Osteoblast (primary cell): ENCODE measurements around the gene KBTBD3. TPM values are rescaled to one million over a fixed set of nuclear protein-coding genes. Genes with fewer than 3 reads are reported as not detected.

ENCODE experiments used
- DNase-seq: peaks from one replicate; pipeline ENCODE4 v3.0.0; 2011; ENCODE audit warnings: low spot score, mixed read lengths; ENCODE audit not compliant: insufficient read length; ENCODE audit errors: missing footprints
- H2AFZ ChIP-seq: 2 replicates; pipeline ENCODE4 v1.6.0; 2011; ENCODE audit warnings: mild to moderate bottlenecking, low read length
- H3K27ac ChIP-seq: 2 replicates; pipeline ENCODE4 v1.5.1; 2011; ENCODE audit warnings: mild to moderate bottlenecking, low read depth, low read length, moderate library complexity
- H3K27me3 ChIP-seq: 2 replicates; pipeline ENCODE4 v1.6.0; 2012; ENCODE audit warnings: mild to moderate bottlenecking, control low read depth, inconsistent platforms, low read length, moderate library complexity; ENCODE audit not compliant: insufficient read depth
- H3K36me3 ChIP-seq: 2 replicates; pipeline ENCODE4 v1.5.1; 2011; ENCODE audit warnings: mild to moderate bottlenecking, low read length, control low read depth, moderate library complexity; ENCODE audit not compliant: insufficient read depth
- H3K4me1 ChIP-seq: 2 replicates; pipeline ENCODE4 v1.5.1; 2011; ENCODE audit warnings: mild to moderate bottlenecking, low read length, control low read depth, moderate library complexity; ENCODE audit not compliant: insufficient read depth
- H3K4me2 ChIP-seq: 2 replicates; pipeline ENCODE4 v1.6.0; 2011; ENCODE audit warnings: mild to moderate bottlenecking, low read length; ENCODE audit not compliant: insufficient read depth
- H3K4me3 ChIP-seq: fragments of 200-600 bp; sonication (generic); 3 replicates; pipeline ENCODE4 v1.5.1; 2012; ENCODE audit warnings: mild to moderate bottlenecking, low read length, inconsistent platforms; ENCODE audit not compliant: insufficient read depth
- H3K79me2 ChIP-seq: 2 replicates; pipeline ENCODE4 v1.6.0; 2012; ENCODE audit warnings: mild to moderate bottlenecking, low read length, control low read depth, inconsistent platforms; ENCODE audit not compliant: insufficient read depth
- H3K9me3 ChIP-seq: 2 replicates; pipeline ENCODE4 v1.5.1; 2011; ENCODE audit warnings: low read depth, low read length, control low read depth
- H4K20me1 ChIP-seq: 2 replicates; pipeline ENCODE4 v1.6.0; 2012; ENCODE audit warnings: mild to moderate bottlenecking, low read length, control low read depth; ENCODE audit not compliant: insufficient read depth
- CTCF ChIP-seq: IDR thresholded peaks from 2 replicates; pipeline ENCODE4 v1.5.1; 2011; ENCODE audit warnings: mild to moderate bottlenecking, low read depth, low read length, moderate library complexity; ENCODE audit errors: extremely low read depth
- total RNA-seq: library from RNA; depleted of rRNA; stranded (reverse); fragments of >200 nt; gene quantifications from 2 replicates; pipeline ENCODE4 v1.2.3, GENCODE V29; 2012

The KBTBD3 gene
- total RNA-seq, 1 donor = 4.3 TPM

- Histone ChIP-seq H3K4me3 (no peak overlapping the region), H3K4me1 (no peaks in the 10 kb centered on the region), H3K27me3 (no peaks in the 10 kb centered on the region), H4K20me1 (peaks cover 3% of the 10 kb centered on the region), H3K36me3 (peaks cover 6% of the 10 kb centered on the region), H2AFZ (no peak overlapping the region), H3K4me2 (no peak overlapping the region), H3K79me2 (peaks cover 7% of the 10 kb centered on the region), H3K27ac (no peak overlapping the region), H3K9me3 (no peaks in the 10 kb centered on the region)
- DNase-seq = no peak
- TF ChIP-seq CTCF = no peak
Measured at GRCh38 chr11:106001304-106002012, 75.7 kb downstream of the KBTBD3 start.

Other genes starting within 250 kb of the KBTBD3 start
- gene MSANTD4, start 55.1 kb downstream of the KBTBD3 start, total RNA-seq = 34.4 and 35.4 TPM in 2 replicates
- gene AASDHPPT, start 315 bp upstream of the KBTBD3 start, total RNA-seq = 40.7 and 41.6 TPM in 2 replicates